HEK293 (cell line): Measurements from ENCODE around the gene CAB39.

Experiments
- CTCF ChIP-seq: fragments of 450-650 bp; formaldehyde crosslinking; IDR thresholded peaks from 2 replicates; pipeline ENCODE4 v1.5.1; 2016; ENCODE audit warnings: missing biosample characterization, missing genetic modification characterization
- HOXD13 ChIP-seq: sonication (generic); formaldehyde crosslinking; IDR thresholded peaks from 2 replicates; pipeline ENCODE4 v1.8.0; 2022; ENCODE audit warnings: missing genetic modification reagents, borderline replicate concordance
- KLF8 ChIP-seq: fragments of 450-650 bp; formaldehyde crosslinking; IDR thresholded peaks from 2 replicates; pipeline ENCODE4 v1.5.1; 2016; ENCODE audit warnings: missing biosample characterization, missing genetic modification characterization
- REPIN1 ChIP-seq: fragments of 450-650 bp; formaldehyde crosslinking; IDR thresholded peaks from 2 replicates; pipeline ENCODE4 v1.5.1; 2017; ENCODE audit warnings: missing biosample characterization, missing genetic modification characterization, low read depth
- TCF7L2 ChIP-seq: IDR thresholded peaks from 2 replicates; pipeline ENCODE4 v1.6.1; 2011; ENCODE audit warnings: low read depth, mild to moderate bottlenecking, inconsistent platforms, low read length, moderate library complexity, borderline replicate concordance
- ZNF121 ChIP-seq: fragments of 450-650 bp; formaldehyde crosslinking; IDR thresholded peaks from 2 replicates; pipeline ENCODE4 v1.5.1; 2016; ENCODE audit warnings: missing biosample characterization, missing genetic modification characterization
- ZNF404 ChIP-seq: fragments of 450-650 bp; formaldehyde crosslinking; IDR thresholded peaks from 2 replicates; pipeline ENCODE4 v1.5.1; 2017; ENCODE audit warnings: missing biosample characterization, missing genetic modification characterization
- ZNF585B ChIP-seq: fragments of 450-650 bp; formaldehyde crosslinking; IDR thresholded peaks from 2 replicates; pipeline ENCODE4 v1.5.1; 2016; ENCODE audit warnings: missing biosample characterization, missing genetic modification characterization
- ZNF600 ChIP-seq: fragments of 450-650 bp; formaldehyde crosslinking; IDR thresholded peaks from 2 replicates; pipeline ENCODE4 v1.5.1; 2016; ENCODE audit warnings: missing biosample characterization, missing genetic modification characterization

DNA sequence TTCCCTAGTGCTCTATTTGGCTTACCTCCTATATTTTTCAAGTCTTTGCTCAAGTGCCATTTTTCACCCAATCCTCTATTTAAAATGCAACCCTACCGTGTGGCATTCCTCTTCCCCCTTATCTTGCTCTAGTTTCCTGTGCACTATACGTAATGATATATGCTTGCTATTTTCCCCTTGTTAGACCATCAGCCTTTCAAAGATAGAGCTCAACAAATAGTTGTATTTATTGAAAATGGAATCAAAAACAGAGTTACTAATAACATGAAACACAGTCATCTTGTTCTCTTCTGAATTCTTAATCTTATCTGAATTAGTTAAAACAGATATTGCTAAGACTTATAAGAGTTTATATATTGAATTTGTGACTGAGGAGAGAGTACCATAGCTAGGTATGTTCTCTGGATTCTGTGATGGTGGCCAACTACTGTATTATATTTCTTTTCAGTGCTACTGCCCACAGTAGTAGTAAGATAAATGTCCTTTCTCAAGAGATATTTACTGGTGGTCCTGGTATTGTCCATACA is 55.3 kb downstream of the CAB39 start:
- TF ChIP-seq ZNF585B (tag by site-specific recombination) (no peak), CTCF (tag by site-specific recombination) (no peak), HOXD13 (CRISPR knock-in tag) (no peak), ZNF600 (no peak), ZNF121 (tag by site-specific recombination) (no peak), TCF7L2 (no peak), KLF8 (no peak), REPIN1 (tag by site-specific recombination) (no peak), ZNF404 (tag by site-specific recombination) (no peak)
